GM23338 (cell line): Measurements from ENCODE around the gene SLC17A7. TPM values are rescaled to one million over a fixed set of nuclear protein-coding genes. Genes with fewer than 3 reads are reported as not detected.

ENCODE experiments used
- polyA plus RNA-seq: library from polyadenylated mRNA; unstranded; fragments of >200 nt; fragmentation: Nextera tagmentation; extraction: Ambion mirVana; gene quantifications from 2 replicates; pipeline ENCODE4 v1.2.1, GENCODE V29; 2016
- small RNA-seq: library from RNA; depleted of rRNA; stranded (forward); fragments of <200 nt; gene quantifications from one replicate; pipeline ENCODE3, GENCODE V24; 2014; ENCODE audit warnings: low replicate concordance
- total RNA-seq: library from RNA; depleted of rRNA; stranded (reverse); fragments of >200 nt; shearing (Covaris generic); gene quantifications from 2 replicates; pipeline ENCODE4 v1.2.3, GENCODE V29; 2014; rRNA removed

Gene SLC17A7
- total and polyA plus RNA-seq, 2 experiments from 2014 or later: 0.90 to 1.5 TPM

Small RNA genes within 50 kb of the gene (small RNA-seq; reads per million reads assigned to genes)
- gene SNORD32A (not detected), gene SNORD33 (not detected), gene SNORD34 (not detected), gene SNORD35A (not detected)

Other genes starting within 250 kb of the SLC17A7 start
- 0.31 and 1.6 TPM in 2 replicates for gene SLC6A16, start 116.3 kb downstream of the SLC17A7 start, total RNA-seq
- gene SLC6A16, start 116.3 kb downstream of the SLC17A7 start, polyA plus RNA-seq: 1.4 and 1.8 TPM in 2 replicates
- gene CD37, start 106.1 kb downstream of the SLC17A7 start, total RNA-seq: not detected in 2 replicates
- gene CD37, start 106.1 kb downstream of the SLC17A7 start, polyA plus RNA-seq: 106 and 114 TPM in 2 replicates
- gene TEAD2, start 79.1 kb downstream of the SLC17A7 start, total RNA-seq: 74.4 and 82.5 TPM in 2 replicates
- 30.3 and 34.3 TPM in 2 replicates for gene TEAD2, start 79.1 kb downstream of the SLC17A7 start, polyA plus RNA-seq
- 0.76 TPM in 1 of 2 replicates, not detected in the other for gene DKKL1, start 77.7 kb downstream of the SLC17A7 start, total RNA-seq
- 2.9 and 3.6 TPM in 2 replicates for gene DKKL1, start 77.7 kb downstream of the SLC17A7 start, polyA plus RNA-seq
- not detected in 2 replicates for gene KASH5, start 53.3 kb downstream of the SLC17A7 start, total RNA-seq
- gene KASH5, start 53.3 kb downstream of the SLC17A7 start, polyA plus RNA-seq: 0.44 TPM in 1 of 2 replicates, not detected in the other
- gene PTH2, start 18.1 kb downstream of the SLC17A7 start, total RNA-seq: not detected in 2 replicates
- 1.3 and 1.6 TPM in 2 replicates for gene PTH2, start 18.1 kb downstream of the SLC17A7 start, polyA plus RNA-seq
- not detected in 2 replicates for gene GFY, start 16.1 kb downstream of the SLC17A7 start, total RNA-seq
- 1.2 and 1.7 TPM in 2 replicates for gene GFY, start 16.1 kb downstream of the SLC17A7 start, polyA plus RNA-seq
- gene PIH1D1, start 10.3 kb upstream of the SLC17A7 start, total RNA-seq: 147 and 164 TPM in 2 replicates
- gene PIH1D1, start 10.3 kb upstream of the SLC17A7 start, polyA plus RNA-seq: 93.6 and 103 TPM in 2 replicates
- 57.3 and 62.3 TPM in 2 replicates for gene ALDH16A1, start 11.7 kb upstream of the SLC17A7 start, total RNA-seq
- 16.8 and 20.0 TPM in 2 replicates for gene ALDH16A1, start 11.7 kb upstream of the SLC17A7 start, polyA plus RNA-seq
- 0.49 TPM in 1 of 2 replicates, not detected in the other for gene FLT3LG, start 32.7 kb upstream of the SLC17A7 start, total RNA-seq
- 1.8 and 3.3 TPM in 2 replicates for gene FLT3LG, start 32.7 kb upstream of the SLC17A7 start, polyA plus RNA-seq
- 2,007 and 2,412 TPM in 2 replicates for gene RPL13A, start 46.1 kb upstream of the SLC17A7 start, total RNA-seq
- 2,105 and 2,261 TPM in 2 replicates for gene RPL13A, start 46.1 kb upstream of the SLC17A7 start, polyA plus RNA-seq
- gene RPS11, start 54.9 kb upstream of the SLC17A7 start, total RNA-seq: 4,006 and 4,643 TPM in 2 replicates
- 2,646 and 2,793 TPM in 2 replicates for gene RPS11, start 54.9 kb upstream of the SLC17A7 start, polyA plus RNA-seq
- gene FCGRT, start 71.1 kb upstream of the SLC17A7 start, total RNA-seq: 23.5 and 41.7 TPM in 2 replicates
- gene FCGRT, start 71.1 kb upstream of the SLC17A7 start, polyA plus RNA-seq: 62.3 and 66.8 TPM in 2 replicates
- 44.0 and 54.8 TPM in 2 replicates for gene RCN3, start 86.5 kb upstream of the SLC17A7 start, total RNA-seq
- 40.2 and 45.8 TPM in 2 replicates for gene RCN3, start 86.5 kb upstream of the SLC17A7 start, polyA plus RNA-seq
- gene NOSIP, start 139.0 kb upstream of the SLC17A7 start, total RNA-seq: 88.5 and 89.8 TPM in 2 replicates
- 141 and 143 TPM in 2 replicates for gene NOSIP, start 139.0 kb upstream of the SLC17A7 start, polyA plus RNA-seq
- gene PRRG2, start 139.8 kb upstream of the SLC17A7 start, total RNA-seq: 3.8 and 10.5 TPM in 2 replicates
- 2.0 and 2.3 TPM in 2 replicates for gene PRRG2, start 139.8 kb upstream of the SLC17A7 start, polyA plus RNA-seq
- 32.1 and 41.6 TPM in 2 replicates for gene PRR12, start 149.7 kb upstream of the SLC17A7 start, total RNA-seq
- 8.6 and 10.3 TPM in 2 replicates for gene PRR12, start 149.7 kb upstream of the SLC17A7 start, polyA plus RNA-seq
- gene RRAS, start 198.6 kb upstream of the SLC17A7 start, total RNA-seq: 6.1 and 9.3 TPM in 2 replicates
- 30.0 and 31.0 TPM in 2 replicates for gene RRAS, start 198.6 kb upstream of the SLC17A7 start, polyA plus RNA-seq
- gene SCAF1, start 200.7 kb upstream of the SLC17A7 start, total RNA-seq: 47.0 and 53.7 TPM in 2 replicates
- 19.7 and 20.2 TPM in 2 replicates for gene SCAF1, start 200.7 kb upstream of the SLC17A7 start, polyA plus RNA-seq
- gene IRF3, start 224.3 kb upstream of the SLC17A7 start, total RNA-seq: 89.3 and 164 TPM in 2 replicates
- gene IRF3, start 224.3 kb upstream of the SLC17A7 start, polyA plus RNA-seq: 57.4 and 72.4 TPM in 2 replicates
- 30.6 and 61.3 TPM in 2 replicates for gene BCL2L12, start 224.4 kb upstream of the SLC17A7 start, total RNA-seq
- 102 and 114 TPM in 2 replicates for gene BCL2L12, start 224.4 kb upstream of the SLC17A7 start, polyA plus RNA-seq
- 700 and 762 TPM in 2 replicates for gene PRMT1, start 235.7 kb upstream of the SLC17A7 start, total RNA-seq
- 587 and 590 TPM in 2 replicates for gene PRMT1, start 235.7 kb upstream of the SLC17A7 start, polyA plus RNA-seq
- 3.1 and 5.7 TPM in 2 replicates for gene ADM5, start 248.1 kb upstream of the SLC17A7 start, total RNA-seq
- gene ADM5, start 248.1 kb upstream of the SLC17A7 start, polyA plus RNA-seq: 2.6 and 2.8 TPM in 2 replicates
- gene CPT1C, start 249.6 kb upstream of the SLC17A7 start, total RNA-seq: 46.8 and 63.4 TPM in 2 replicates
- gene CPT1C, start 249.6 kb upstream of the SLC17A7 start, polyA plus RNA-seq: 77.3 and 79.3 TPM in 2 replicates